ENCODE measurements around the gene TANC1.

GRCh38 chr2:159194241-159194640, 225.8 kb downstream of the TANC1 start:
- TF ChIP-seq EZH2phosphoT487 (IDR thresholded peaks at IDR 0.05; ENCODE audit: unreplicated experiment) = no peak
- no peak for TF ChIP-seq CTCF (conservative IDR thresholded peaks at IDR 0.05; ENCODE audit: low read depth in 2 of 2)
- no peak for TF ChIP-seq CREB1 (CRISPR knock-in tag; IDR thresholded peaks at IDR 0.05; ENCODE audit: low read depth)
- no peak for TF ChIP-seq EZH2 (IDR thresholded peaks at IDR 0.05; ENCODE audit: low read depth, unreplicated experiment)
- TF ChIP-seq POLR2AphosphoS5 (IDR thresholded peaks at IDR 0.05; ENCODE audit: low read depth) = no peak
- TF ChIP-seq JUNB (IDR thresholded peaks at IDR 0.05; ENCODE audit: unreplicated experiment) = no peak
- TF ChIP-seq NANOG (IDR thresholded peaks at IDR 0.05; ENCODE audit: borderline replicate concordance) = no peak
